Measurements from ENCODE around the gene ARHGEF6. TPM values are rescaled to one million over a fixed set of nuclear protein-coding genes. Genes with fewer than 3 reads are reported as not detected.

Gene ARHGEF6
- total RNA-seq, 4 donors from 2014 or later = 72.3 to 95.2 (median 72.9) TPM

GRCh38 chrX:136738049-136738729 is 42.5 kb downstream of the ARHGEF6 start:
- TF ChIP-seq CTCF (IDR thresholded peaks at IDR 0.05; ENCODE audit: low read depth) = no peak

- TF ChIP-seq CTCF (IDR thresholded peaks at IDR 0.05; ENCODE audit: low read depth) = no peak
These were observed 44.0 kb downstream of the ARHGEF6 start for GRCh38 chrX:136736690-136737089.

DNA sequence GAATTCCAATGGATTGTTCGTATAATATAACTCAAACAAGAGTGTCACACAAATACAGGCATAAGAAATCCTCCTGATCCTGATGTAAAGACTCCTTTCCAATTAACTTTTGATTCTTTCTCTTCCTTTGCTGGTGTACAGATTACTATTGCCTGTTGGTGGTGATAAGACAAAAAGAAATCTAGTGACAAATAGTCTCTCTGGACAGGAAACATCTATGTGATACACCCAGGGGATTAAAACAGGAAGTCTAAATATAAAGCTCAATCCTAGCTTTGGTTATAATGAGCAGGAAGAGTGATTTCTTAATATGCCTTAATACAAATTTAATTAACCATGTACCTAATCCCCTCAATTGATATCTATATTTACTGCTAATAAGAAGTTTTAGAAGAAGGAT is 45.1 kb downstream of the ARHGEF6 start:
- no peak for TF ChIP-seq CTCF (IDR thresholded peaks at IDR 0.05; ENCODE audit: low read depth)

DNA sequence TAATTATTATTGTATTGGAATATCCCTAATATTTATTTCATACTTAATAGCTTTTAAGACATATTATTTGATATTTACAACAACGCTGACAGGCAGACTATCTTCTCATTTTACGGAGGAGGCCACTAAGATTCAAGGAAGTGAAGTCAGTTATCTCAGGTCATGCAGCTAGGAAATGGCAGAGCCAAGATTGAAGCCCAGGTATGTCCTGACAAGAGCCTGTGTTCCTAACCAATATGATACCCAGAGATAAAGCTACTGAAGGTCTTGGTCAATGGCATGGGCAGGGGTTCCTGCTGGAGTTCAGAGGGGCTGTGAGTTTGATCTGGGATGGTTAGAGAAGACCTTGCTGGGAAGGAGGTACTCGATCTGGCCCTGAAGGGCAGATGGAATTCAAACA is 47.1 kb downstream of the ARHGEF6 start:
- no peak for TF ChIP-seq CTCF (IDR thresholded peaks at IDR 0.05; ENCODE audit: low read depth)

GRCh38 chrX:136731798-136732197 is 48.9 kb downstream of the ARHGEF6 start:
- TF ChIP-seq CTCF (IDR thresholded peaks at IDR 0.05; ENCODE audit: low read depth) = no peak

GRCh38 chrX:136731207-136731782 is 49.4 kb downstream of the ARHGEF6 start:
- TF ChIP-seq CTCF (IDR thresholded peaks at IDR 0.05; ENCODE audit: low read depth) = no peak

GRCh38 chrX:136728393-136728792 is 52.3 kb downstream of the ARHGEF6 start:
- TF ChIP-seq CTCF (IDR thresholded peaks at IDR 0.05; ENCODE audit: low read depth) = no peak

All from subcutaneous adipose tissue (tissue), 4 donors.